Duodenal mucosa (tissue), 2 donors: ENCODE measurements around the gene PLEKHG2.

ENCODE experiments used
- H3K27ac ChIP-seq: one replicate; pipeline ENCODE4 v1.7.0; 2013; ENCODE audit warnings: low read depth, low read length
- H3K27me3 ChIP-seq, 2 donors: one replicate each; pipeline ENCODE4 v1.7.0; 2013; ENCODE audit warnings: low read length in 2 of 2, control low read depth in 1 of 2; ENCODE audit not compliant: insufficient read depth in 2 of 2, control insufficient read depth in 1 of 2
- H3K36me3 ChIP-seq, 2 donors: one replicate each; pipeline ENCODE4 v1.7.0; 2013; ENCODE audit warnings: low read length in 2 of 2, control low read depth in 1 of 2; ENCODE audit not compliant: insufficient read depth in 2 of 2, control insufficient read depth in 1 of 2
- H3K4me1 ChIP-seq, 2 donors: one replicate each; pipeline ENCODE4 v1.7.0; 2013; ENCODE audit warnings: low read length in 2 of 2, control low read depth in 1 of 2; ENCODE audit not compliant: insufficient read depth in 2 of 2, control insufficient read depth in 1 of 2
- H3K4me3 ChIP-seq, 2 donors: one replicate each; pipeline ENCODE4 v1.7.0; 2013; ENCODE audit warnings: low read length in 2 of 2, low read depth in 1 of 2
- H3K9ac ChIP-seq, 2 donors: one replicate each; pipeline ENCODE4 v1.7.0; 2013; ENCODE audit warnings: low read length in 2 of 2, low read depth in 1 of 2
- H3K9me3 ChIP-seq, 2 donors: one replicate each; pipeline ENCODE4 v1.7.0; 2013; ENCODE audit warnings: low read length in 2 of 2, control low read depth in 1 of 2; ENCODE audit not compliant: control insufficient read depth in 1 of 2

Gene PLEKHG2

GRCh38 chr19:39412100-39412866 is at the start of gene PLEKHG2:
TSS of gene PLEKHG2 (plus strand) at chr19:39412669. CDS start at chr19:39414087, 1,418 bp downstream.
- Histone ChIP-seq H3K4me3 (peak within 1 kb of the TSS; percentile 71 to 83), H3K9me3 (no peaks in the 10 kb centered on the region), H3K9ac (peak within 1 kb of the TSS; percentile 76 to 100), H3K4me1 (peaks cover 21 to 22% of the 10 kb centered on the region in 2 donors), H3K27ac (peak within 1 kb of the TSS; percentile 99), H3K36me3 (peaks cover 14 to 16% of the 10 kb centered on the region in 2 donors), H3K27me3 (peaks cover 0 to 4% of the 10 kb centered on the region in 2 donors)

- H3K27ac ChIP-seq, result no peak overlapping the region
Observed at GRCh38 chr19:39362682-39363657, 49.5 kb upstream of the PLEKHG2 start.

GRCh38 chr19:39363901-39364457 is 48.5 kb upstream of the PLEKHG2 start:
- Histone ChIP-seq H3K27me3 (no peaks in the 10 kb centered on the region), H3K4me3 (no peak overlapping the region), H3K27ac (peak overlapping the region; percentile 6), H3K9me3 (no peaks in the 10 kb centered on the region), H3K9ac (no peak overlapping the region), H3K36me3 (peaks cover 18 to 55% of the 10 kb centered on the region in 2 donors), H3K4me1 (peaks cover 0 to 5% of the 10 kb centered on the region in 2 donors)

More at GRCh38 chr19:39362682-39363657, 49.5 kb upstream of the PLEKHG2 start:
- H3K4me3 ChIP-seq, result no peak overlapping the region
- peaks cover 0 to 5% of the 10 kb centered on the region in 2 donors for H3K4me1 ChIP-seq
- H3K9ac ChIP-seq, result no peak overlapping the region
- no peaks in the 10 kb centered on the region for H3K9me3 ChIP-seq
- peaks cover 22 to 65% of the 10 kb centered on the region in 2 donors for H3K36me3 ChIP-seq
- H3K27me3 ChIP-seq, result no peaks in the 10 kb centered on the region

- H3K36me3 ChIP-seq, result peaks cover 20 to 58% of the 10 kb centered on the region in 2 donors
- H3K27ac ChIP-seq, result no peak overlapping the region
- no peak overlapping the region for H3K9ac ChIP-seq
- H3K4me1 ChIP-seq, result peaks cover 0 to 5% of the 10 kb centered on the region in 2 donors
- H3K27me3 ChIP-seq, result no peaks in the 10 kb centered on the region
- no peak overlapping the region for H3K4me3 ChIP-seq
- H3K9me3 ChIP-seq, result no peaks in the 10 kb centered on the region
Observed at GRCh38 chr19:39365531-39365930, 46.9 kb upstream of the PLEKHG2 start.

- Histone ChIP-seq H3K9ac (no peak overlapping the region), H3K4me1 (peaks cover 6 to 8% of the 10 kb centered on the region in 2 donors), H3K9me3 (no peaks in the 10 kb centered on the region), H3K4me3 (no peak overlapping the region), H3K27me3 (no peaks in the 10 kb centered on the region), H3K36me3 (peaks cover 21 to 59% of the 10 kb centered on the region in 2 donors), H3K27ac (no peak overlapping the region)
Observed at GRCh38 chr19:39369200-39369599, 43.3 kb upstream of the PLEKHG2 start.

GRCh38 chr19:39370735-39371134 is 41.7 kb upstream of the PLEKHG2 start:
- Histone ChIP-seq H3K9ac (no peak overlapping the region), H3K27ac (no peak overlapping the region), H3K4me3 (no peak overlapping the region)

GRCh38 chr19:39372047-39372802 is 40.2 kb upstream of the PLEKHG2 start:
- Histone ChIP-seq H3K4me1 (peaks cover 6 to 8% of the 10 kb centered on the region in 2 donors), H3K4me3 (no peak overlapping the region), H3K9ac (peak overlapping the region; percentile 16 to 41), H3K36me3 (peaks cover 33 to 70% of the 10 kb centered on the region in 2 donors), H3K27me3 (no peaks in the 10 kb centered on the region), H3K27ac (peak overlapping the region; percentile 70), H3K9me3 (no peaks in the 10 kb centered on the region)

More at GRCh38 chr19:39370735-39371134, 41.7 kb upstream of the PLEKHG2 start:
- Histone ChIP-seq H3K9me3 (no peaks in the 10 kb centered on the region), H3K4me1 (peaks cover 6 to 8% of the 10 kb centered on the region in 2 donors), H3K27me3 (no peaks in the 10 kb centered on the region), H3K36me3 (peaks cover 22 to 66% of the 10 kb centered on the region in 2 donors)

- Histone ChIP-seq H3K9ac (peak overlapping the region; percentile 16 to 41), H3K36me3 (peaks cover 39 to 77% of the 10 kb centered on the region in 2 donors)
Observed at GRCh38 chr19:39372941-39373340, 39.5 kb upstream of the PLEKHG2 start.

GRCh38 chr19:39375929-39376328 is 36.5 kb upstream of the PLEKHG2 start:
- Histone ChIP-seq H3K27me3 (no peaks in the 10 kb centered on the region), H3K4me1 (peaks cover 6 to 8% of the 10 kb centered on the region in 2 donors), H3K4me3 (no peak overlapping the region), H3K9ac (no peak overlapping the region), H3K9me3 (no peaks in the 10 kb centered on the region), H3K36me3 (peaks cover 44 to 88% of the 10 kb centered on the region in 2 donors), H3K27ac (no peak overlapping the region)

More at GRCh38 chr19:39372941-39373340, 39.5 kb upstream of the PLEKHG2 start:
- no peaks in the 10 kb centered on the region for H3K9me3 ChIP-seq
- H3K4me1 ChIP-seq, result peaks cover 6 to 8% of the 10 kb centered on the region in 2 donors
- peak overlapping the region; percentile 70 for H3K27ac ChIP-seq
- H3K27me3 ChIP-seq, result no peaks in the 10 kb centered on the region
- no peak overlapping the region for H3K4me3 ChIP-seq
